Breast epithelium (tissue), 4 donors: ENCODE results near the gene ESPN. TPM values are rescaled to one million over a fixed set of nuclear protein-coding genes. Genes with fewer than 3 reads are reported as not detected.
"Not testable (repeated sequence)": the region's sequence is repeated elsewhere in the genome, so short reads cannot be mapped to it uniquely, and the experiment has no call there.

ENCODE experiments used
- DNase-seq, 2 donors: peaks; one replicate each; pipeline ENCODE4 v3.0.0-alpha.2; 2019; ENCODE audit warnings: low spot score in 2 of 2
- H3K27ac ChIP-seq, 2 donors: fragments of 200-600 bp; sonication (generic) in 1 of 2; one replicate each; pipeline ENCODE4 v1.5.1; 2016 to 2019; ENCODE audit warnings: mild to moderate bottlenecking in 1 of 2
- H3K27me3 ChIP-seq, 2 donors: fragments of 200-600 bp; sonication (generic) in 1 of 2; one replicate each; pipeline versions ENCODE4 v1.5.1 to v1.6.0; 2017 to 2019; ENCODE audit warnings: control low read depth in 1 of 2, mild to moderate bottlenecking in 1 of 2
- H3K36me3 ChIP-seq: fragments of 200-600 bp; one replicate; pipeline ENCODE4 v1.5.1; 2019
- H3K4me1 ChIP-seq, 2 donors: fragments of 200-600 bp; sonication (generic); one replicate each; pipeline ENCODE4 v1.5.1; 2016 to 2019; ENCODE audit warnings: control low read depth in 1 of 2
- H3K4me3 ChIP-seq, 3 donors: fragments of 200-600 bp; sonication (generic); 1 replicate in 2 of 3; 2 replicates in 1 of 3; pipeline ENCODE4 v1.5.1; 2016 to 2019; ENCODE audit warnings: mild to moderate bottlenecking in 3 of 3, moderate library complexity in 2 of 3
- H3K9me3 ChIP-seq, 2 donors: fragments of 200-600 bp; sonication (generic) in 1 of 2; one replicate each; pipeline ENCODE4 v1.5.1; 2016 to 2019; ENCODE audit warnings: control low read depth in 1 of 2
- CTCF ChIP-seq, 3 donors: fragments of 450-650 bp; IDR thresholded peaks; one replicate each; pipeline ENCODE4 v1.5.1; 2016 to 2017; ENCODE audit warnings: antibody characterized with exemption in 3 of 3, mild to moderate bottlenecking in 3 of 3, moderate library complexity in 3 of 3
- POLR2A ChIP-seq: fragments of 450-650 bp; IDR thresholded peaks from one replicate; pipeline ENCODE4 v1.6.1; 2016; ENCODE audit warnings: antibody characterized with exemption, mild to moderate bottlenecking, moderate library complexity
- POLR2AphosphoS5 ChIP-seq, 3 donors: sonication (generic); formaldehyde crosslinking; IDR thresholded peaks; one replicate each; pipeline ENCODE4 v1.6.1; 2017; ENCODE audit warnings: antibody characterized with exemption in 3 of 3
- intact Hi-C: fragments of 100-400 bp; cut with DNase I; formaldehyde crosslinking; loops from one replicate; pipeline ENCODE4 v1.15.1; 2023; ENCODE audit warnings: low total_unique reads
- total RNA-seq, 3 donors: library from RNA; depleted of rRNA; stranded (reverse); fragments of >200 nt; gene quantifications; one replicate each; pipeline ENCODE4 v1.1.0, GENCODE V29; 2016

Gene ESPN
- total RNA-seq, 3 donors from 2014 or later: 10.8 to 11.1 TPM; not detected in 1

DNA sequence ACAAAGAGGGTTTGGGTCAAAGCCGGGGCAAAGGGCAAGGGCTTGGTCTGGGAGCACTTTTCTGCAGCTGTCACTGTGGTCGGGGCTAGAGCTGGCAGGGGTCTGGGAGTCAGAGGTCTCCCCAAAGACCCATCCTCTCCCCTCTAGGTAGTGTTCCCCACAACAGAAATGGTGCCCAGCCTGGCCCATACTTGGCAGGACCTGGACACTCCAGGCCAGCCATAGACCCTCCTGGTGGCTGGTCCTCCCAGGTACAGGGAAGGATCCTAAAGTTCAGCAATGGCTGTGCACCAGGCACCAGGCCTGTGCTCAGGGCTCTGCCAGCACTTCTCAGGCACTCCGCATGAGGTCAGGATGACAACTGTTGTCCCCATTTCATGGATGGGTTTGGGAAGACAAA lies 11.0 kb downstream of the ESPN start:
- Histone ChIP-seq H3K27ac (no peak overlapping the region), H3K9me3 (no peaks in the 10 kb centered on the region), H3K27me3 (peaks cover 0 to 6% of the 10 kb centered on the region in 2 donors), H3K4me3 (no peak overlapping the region), H3K4me1 (peaks cover 0 to 4% of the 10 kb centered on the region in 2 donors), H3K36me3 (no peaks in the 10 kb centered on the region)
- no peak for DNase-seq
- intact Hi-C loops: no loop called here
- TF ChIP-seq CTCF (IDR thresholded peaks at IDR 0.05) (no peak), POLR2A (no peak), POLR2AphosphoS5 (IDR thresholded peaks at IDR 0.05) (no peak)

- intact Hi-C loops, H3K27ac ChIP-seq, H3K4me1 ChIP-seq, H3K4me3 ChIP-seq, DNase-seq, H3K27me3 ChIP-seq, H3K9me3 ChIP-seq, H3K36me3 ChIP-seq: not testable (repeated sequence)
Measured at GRCh38 chr1:6436277-6436676, 11.7 kb downstream of the ESPN start.

DNA sequence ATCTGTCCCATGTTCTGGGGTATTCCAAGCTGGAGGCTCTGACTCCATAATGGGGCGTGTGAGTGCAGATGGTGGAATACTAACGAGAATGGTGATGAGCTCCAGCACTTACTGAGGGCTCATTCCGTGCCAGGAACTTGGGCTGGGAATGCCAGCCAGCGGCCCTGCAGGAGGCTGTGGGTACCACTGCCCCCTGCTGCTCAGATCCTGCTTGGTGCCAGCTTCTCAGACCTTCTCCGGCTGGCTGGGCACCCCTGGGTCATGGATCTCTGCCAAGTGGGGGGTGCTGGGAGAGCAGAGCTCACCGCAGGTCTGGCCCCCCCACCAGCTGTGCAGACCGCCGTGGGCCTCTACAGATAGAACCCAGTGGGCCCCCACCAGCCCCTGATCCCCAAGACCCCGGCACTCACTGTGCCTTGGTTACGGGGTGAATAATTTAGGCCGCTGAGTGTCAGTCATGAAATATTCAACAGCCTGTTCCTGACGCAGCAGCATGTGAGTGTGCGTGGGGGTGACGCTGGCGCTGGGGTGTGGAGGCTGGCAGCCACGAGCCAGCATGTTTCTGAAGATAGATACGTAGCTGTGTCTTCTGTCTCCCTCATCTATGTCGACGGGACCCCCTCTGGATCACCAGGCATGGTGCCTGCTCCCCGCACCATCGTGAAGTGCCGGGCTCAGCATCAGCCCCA lies 12.6 kb downstream of the ESPN start:
- peak in 1 of 3 donors; percentile 11 for TF ChIP-seq CTCF (IDR thresholded peaks at IDR 0.05)
- H3K9me3 ChIP-seq, intact Hi-C loops, H3K4me1 ChIP-seq, H3K4me3 ChIP-seq, H3K27me3 ChIP-seq, H3K27ac ChIP-seq, H3K36me3 ChIP-seq: not testable (repeated sequence)
- peak in 1 of 2 donors; percentile 31 for DNase-seq

DNA sequence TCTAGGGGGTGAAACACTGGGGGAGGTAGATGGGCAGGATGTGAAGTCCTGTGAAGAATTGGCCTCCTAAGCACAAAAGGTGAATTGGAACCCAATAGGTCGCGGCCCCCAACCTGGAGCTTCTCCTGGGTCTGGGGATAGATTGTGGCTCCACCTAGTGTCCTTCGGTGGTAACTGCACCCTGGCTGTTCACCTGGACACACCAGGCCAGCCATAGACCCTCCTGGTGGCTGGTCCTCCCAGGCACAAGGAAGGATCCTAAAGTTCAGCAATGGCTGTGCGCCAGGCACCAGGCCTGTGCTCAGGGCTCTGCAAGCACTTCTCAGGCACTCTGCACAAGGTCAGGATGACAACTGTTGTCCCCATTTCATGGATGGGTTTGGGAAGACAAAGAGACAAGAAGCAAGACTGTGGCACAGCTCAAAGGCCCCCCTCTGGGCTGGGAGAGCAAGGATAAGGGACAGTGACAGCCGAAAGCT lies 13.5 kb downstream of the ESPN start:
- H3K4me3 ChIP-seq: no peak overlapping the region
- intact Hi-C loops: no loop called here
- TF ChIP-seq CTCF (IDR thresholded peaks at IDR 0.05): peak; percentile 85 to 90 (median 86)
- no peak for TF ChIP-seq POLR2AphosphoS5 (IDR thresholded peaks at IDR 0.05)
- H3K27ac ChIP-seq: no peak overlapping the region
- peaks cover 0 to 6% of the 10 kb centered on the region in 2 donors for H3K27me3 ChIP-seq
- H3K36me3 ChIP-seq: no peaks in the 10 kb centered on the region
- DNase-seq: peak in 1 of 2 donors; percentile 54
- H3K9me3 ChIP-seq: no peaks in the 10 kb centered on the region
- no peaks in the 10 kb centered on the region for H3K4me1 ChIP-seq

- peak overlapping the region in 2 of 3 donors; percentile 32 to 58 for H3K4me3 ChIP-seq
- no peaks in the 10 kb centered on the region for H3K4me1 ChIP-seq
- H3K36me3 ChIP-seq: no peaks in the 10 kb centered on the region
- no peak overlapping the region for H3K27ac ChIP-seq
- no peak for DNase-seq
- no peaks in the 10 kb centered on the region for H3K9me3 ChIP-seq
- peaks cover 0 to 6% of the 10 kb centered on the region in 2 donors for H3K27me3 ChIP-seq
- no peak for TF ChIP-seq POLR2A
- TF ChIP-seq CTCF (IDR thresholded peaks at IDR 0.05): no peak
- no peak for TF ChIP-seq POLR2AphosphoS5 (IDR thresholded peaks at IDR 0.05)
- intact Hi-C loops: no loop called here
Measured at GRCh38 chr1:6440198-6441126, 15.9 kb downstream of the ESPN start.
